Psoas muscle (tissue), 8 donors: ENCODE measurements around the gene SYNGR1. TPM values are rescaled to one million over a fixed set of nuclear protein-coding genes. Genes with fewer than 3 reads are reported as not detected.

Experiments
- ATAC-seq, 4 donors: fragments of 200-7000 bp; cut with Tn5 transposase; one replicate each; pipeline ENCODE4 v1.9.1; 2020; ENCODE audit warnings: moderate library complexity in 3 of 4, mild to moderate bottlenecking in 2 of 4
- DNase-seq, 2 donors: peaks; one replicate each; pipeline ENCODE4 v3.0.0-alpha.2; 2020
- H3K27ac ChIP-seq: fragments of 200-600 bp; one replicate; pipeline ENCODE4 v1.8.0; 2022
- H3K27me3 ChIP-seq, 3 donors: fragments of 200-600 bp in 1 of 3; one replicate each; pipeline versions ENCODE4 v1.6.1 to v1.8.0; 2013 to 2022; ENCODE audit warnings: low read length in 2 of 3, mild to moderate bottlenecking in 2 of 3, moderate library complexity in 1 of 3; ENCODE audit not compliant: insufficient read depth in 3 of 3
- H3K36me3 ChIP-seq, 2 donors: fragments of 200-600 bp in 1 of 2; one replicate each; pipeline versions ENCODE4 v1.6.1 to v1.8.0; 2013 to 2022; ENCODE audit warnings: low read depth in 1 of 2, mild to moderate bottlenecking in 1 of 2, moderate library complexity in 1 of 2; ENCODE audit not compliant: insufficient read depth in 1 of 2
- H3K4me1 ChIP-seq: fragments of 200-600 bp; one replicate; pipeline ENCODE4 v1.8.0; 2022
- H3K4me3 ChIP-seq: fragments of 200-600 bp; one replicate; pipeline ENCODE4 v1.8.0; 2022; ENCODE audit warnings: mild to moderate bottlenecking
- H3K9me3 ChIP-seq: fragments of 200-600 bp; one replicate; pipeline ENCODE4 v1.8.0; 2022
- WGBS, 3 donors: extraction: QIAGEN DNeasy Blood & Tissue Kit; methylation state at CpG; one replicate each; pipeline versions ENCODE4 v1.1.6 to v1.1.7; 2013; 5-methylcytosine and 5-hydroxymethylcytosine counted together
- intact Hi-C, 2 donors: fragments of 100-400 bp; cut with DNase I; formaldehyde crosslinking; loops; one replicate each; pipeline versions ENCODE4 v1.11.0 to v1.14.2; 2022
- polyA plus RNA-seq, 3 donors: library from polyadenylated mRNA; stranded (reverse); fragments of 200-250 nt; gene quantifications; one replicate each; pipeline ENCODE4 v1.2.3, GENCODE V29; 2013
- total RNA-seq, 4 donors: library from RNA; stranded (reverse); fragmentation: NEBNext Ultra II Directional in 2 of 4; extraction: Animal tissue kit (Norgen Biotek cat#: 25700) in 2 of 4; gene quantifications; one replicate each; pipeline versions ENCODE4 v1.2.1 to v1.2.4, GENCODE V29; 2021 to 2023
- TF ChIP-seq, protein P1 (sequence below): fragments of 200-600 bp; IDR thresholded peaks from one replicate; pipeline ENCODE4 v1.8.0; 2022; ENCODE audit warnings: antibody characterized with exemption
- donor health status: healthy with polysubstance abuse.
- donor health status: DM: no; HTN: no; CAD: no; lungs with moderate emphysema.
- donor health status: Bipolar disorder and iron deficiency.
- donor health status: healthy.
- donor health status: DM: yes; HTN: yes; CAD: no.
- donor health status: DM: no; HTN: no; CAD: no.
- donor health status: DM: no; HTN: no; CAD: no.
- donor health status: DM: yes; HTN: yes; CAD: no.

SYNGR1 gene
- total and polyA plus RNA-seq, 7 donors, result 15.3 to 39.9 (median 20.4) TPM

DNA sequence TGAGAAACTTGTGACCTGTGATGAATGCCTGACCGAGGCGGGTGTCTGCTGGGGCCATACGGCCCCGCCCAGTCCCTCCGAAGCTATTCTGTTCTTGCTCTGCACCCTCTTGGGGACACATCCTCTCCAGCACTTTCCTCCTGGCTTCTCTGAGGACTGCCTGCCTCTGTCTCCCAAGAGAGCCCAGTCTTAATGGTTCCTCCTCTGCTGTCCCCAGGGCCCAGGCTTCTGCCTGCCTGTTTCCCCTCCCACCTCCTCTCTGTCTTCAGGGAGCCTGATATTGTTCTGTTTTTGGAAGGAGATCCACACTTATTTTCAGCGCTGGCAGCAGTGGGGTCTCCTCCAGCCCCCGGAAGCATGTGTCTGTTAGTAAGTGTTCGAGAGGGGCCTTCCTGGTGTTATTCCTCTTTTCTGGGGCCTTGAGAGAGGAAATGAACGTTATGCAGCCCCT, 18.7 kb downstream of the SYNGR1 start:
- ATAC-seq, result no peak
- Histone ChIP-seq H3K4me3 (no peak overlapping the region), H3K9me3 (no peaks in the 10 kb centered on the region), H3K4me1 (peaks cover 8% of the 10 kb centered on the region), H3K27me3 (no peaks in the 10 kb centered on the region), H3K36me3 (no peaks in the 10 kb centered on the region), H3K27ac (no peak overlapping the region)
- TF ChIP-seq, protein P1, sequence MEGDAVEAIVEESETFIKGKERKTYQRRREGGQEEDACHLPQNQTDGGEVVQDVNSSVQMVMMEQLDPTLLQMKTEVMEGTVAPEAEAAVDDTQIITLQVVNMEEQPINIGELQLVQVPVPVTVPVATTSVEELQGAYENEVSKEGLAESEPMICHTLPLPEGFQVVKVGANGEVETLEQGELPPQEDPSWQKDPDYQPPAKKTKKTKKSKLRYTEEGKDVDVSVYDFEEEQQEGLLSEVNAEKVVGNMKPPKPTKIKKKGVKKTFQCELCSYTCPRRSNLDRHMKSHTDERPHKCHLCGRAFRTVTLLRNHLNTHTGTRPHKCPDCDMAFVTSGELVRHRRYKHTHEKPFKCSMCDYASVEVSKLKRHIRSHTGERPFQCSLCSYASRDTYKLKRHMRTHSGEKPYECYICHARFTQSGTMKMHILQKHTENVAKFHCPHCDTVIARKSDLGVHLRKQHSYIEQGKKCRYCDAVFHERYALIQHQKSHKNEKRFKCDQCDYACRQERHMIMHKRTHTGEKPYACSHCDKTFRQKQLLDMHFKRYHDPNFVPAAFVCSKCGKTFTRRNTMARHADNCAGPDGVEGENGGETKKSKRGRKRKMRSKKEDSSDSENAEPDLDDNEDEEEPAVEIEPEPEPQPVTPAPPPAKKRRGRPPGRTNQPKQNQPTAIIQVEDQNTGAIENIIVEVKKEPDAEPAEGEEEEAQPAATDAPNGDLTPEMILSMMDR, result no peak
- no peak for DNase-seq
- intact Hi-C loops, result no loop called here
- 71 to 76% (median 72%) methylated on average over 9 of the region's 9 CpGs for WGBS, 3 donors

GRCh38 chr22:39369186-39369585, 19.4 kb downstream of the SYNGR1 start:
- WGBS, 3 donors, result 80 to 85% (median 84%) methylated on average over 6 of the region's 6 CpGs
- no peak overlapping the region for H3K27ac ChIP-seq
- H3K4me1 ChIP-seq, result peaks cover 7% of the 10 kb centered on the region
- intact Hi-C loops, result no loop called here
- no peak for ATAC-seq
- no peaks in the 10 kb centered on the region for H3K27me3 ChIP-seq
- no peak overlapping the region for H3K4me3 ChIP-seq
- H3K9me3 ChIP-seq, result no peaks in the 10 kb centered on the region
- no peak for DNase-seq
- TF ChIP-seq, protein P1, result no peak
- no peaks in the 10 kb centered on the region for H3K36me3 ChIP-seq

DNA sequence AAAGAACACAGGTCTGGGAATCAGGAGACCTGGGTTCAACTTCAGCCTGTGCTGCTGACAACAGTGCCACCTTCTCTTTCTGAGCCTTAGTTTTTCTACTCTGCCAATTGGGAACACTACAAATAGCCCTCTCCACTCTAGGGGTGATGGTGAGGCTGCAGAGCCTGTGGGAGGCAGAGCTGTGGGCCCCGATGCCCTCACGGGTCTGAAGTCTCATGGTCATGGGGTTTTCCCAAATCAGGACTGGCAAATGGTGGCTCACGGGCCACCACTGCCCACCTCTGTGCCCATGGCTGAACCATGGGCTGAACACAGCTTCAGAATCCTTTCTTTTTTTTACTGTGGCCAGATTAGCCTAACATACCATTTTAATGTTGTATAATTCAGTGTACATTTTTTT, 19.8 kb downstream of the SYNGR1 start:
- H3K27ac ChIP-seq, result no peak overlapping the region
- ATAC-seq, result no peak
- TF ChIP-seq, protein P1, result no peak

GRCh38 chr22:39371732-39372131, 21.9 kb downstream of the SYNGR1 start:
- no peak for ATAC-seq
- DNase-seq, result no peak
- no peak overlapping the region for H3K27ac ChIP-seq
- no peaks in the 10 kb centered on the region for H3K4me1 ChIP-seq
- intact Hi-C loops, result no loop called here
- peaks cover 3 to 6% of the 10 kb centered on the region in 2 donors for H3K36me3 ChIP-seq
- TF ChIP-seq, protein P1, result no peak
- H3K4me3 ChIP-seq, result no peak overlapping the region
- no peaks in the 10 kb centered on the region for H3K27me3 ChIP-seq
- 94 to 100% (median 98%) methylated on average over 2 of the region's 2 CpGs for WGBS, 3 donors
- H3K9me3 ChIP-seq, result no peaks in the 10 kb centered on the region

More for the DNA sequence above, 19.8 kb downstream of the SYNGR1 start:
- 74 to 90% (median 83%) methylated on average over 3 of the region's 3 CpGs for WGBS, 3 donors
- H3K4me1 ChIP-seq, result peaks cover 3% of the 10 kb centered on the region
- intact Hi-C loops, result no loop called here
- DNase-seq, result no peak
- peaks cover 0 to 1% of the 10 kb centered on the region in 2 donors for H3K36me3 ChIP-seq
- H3K27me3 ChIP-seq, result no peaks in the 10 kb centered on the region
- no peaks in the 10 kb centered on the region for H3K9me3 ChIP-seq
- H3K4me3 ChIP-seq, result no peak overlapping the region

DNA sequence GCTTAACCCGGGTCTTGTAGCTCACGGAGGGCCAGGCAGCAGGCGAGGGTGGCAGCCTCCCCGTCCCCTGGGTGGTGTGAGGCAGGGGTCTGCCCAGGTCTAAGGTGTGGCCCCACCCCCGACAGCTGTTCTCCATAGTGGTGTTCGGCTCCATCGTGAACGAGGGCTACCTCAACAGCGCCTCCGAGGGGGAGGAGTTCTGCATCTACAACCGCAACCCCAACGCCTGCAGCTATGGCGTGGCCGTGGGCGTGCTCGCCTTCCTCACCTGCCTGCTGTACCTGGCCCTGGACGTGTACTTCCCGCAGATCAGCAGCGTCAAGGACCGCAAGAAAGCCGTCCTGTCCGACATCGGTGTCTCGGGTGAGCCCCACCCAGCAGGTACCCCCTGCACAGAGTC, 24.4 kb downstream of the SYNGR1 start:
- no peak for ATAC-seq

More for the DNA sequence above, 24.4 kb downstream of the SYNGR1 start:
- intact Hi-C loops, result no loop called here
- 85 to 89% (median 86%) methylated on average over 24 of the region's 24 CpGs for WGBS, 3 donors
- Histone ChIP-seq H3K9me3 (no peaks in the 10 kb centered on the region), H3K27ac (no peak overlapping the region), H3K27me3 (no peaks in the 10 kb centered on the region), H3K4me3 (no peak overlapping the region), H3K4me1 (no peaks in the 10 kb centered on the region), H3K36me3 (peaks cover 3 to 20% of the 10 kb centered on the region in 2 donors)
- TF ChIP-seq, protein P1, result no peak
- DNase-seq, result no peak
